ENCODE results near the gene LSG1. TPM values are rescaled to one million over a fixed set of nuclear protein-coding genes. Genes with fewer than 3 reads are reported as not detected.
"Not testable (repeated sequence)": the region's sequence is repeated elsewhere in the genome, so short reads cannot be mapped to it uniquely, and the experiment has no call there.

Gene LSG1
- total RNA-seq, 2 experiments from 2014 or later, result 24.7 to 26.5 TPM

GRCh38 chr3:194637541-194638400 lies 34.2 kb downstream of the LSG1 start:
- H3K4me3 Mint-ChIP-seq, result no peak overlapping the region
- no peak for DNase-seq
- peaks cover 17% of the 10 kb centered on the region for H3K4me1 Mint-ChIP-seq
- no peak overlapping the region for H3K27ac Mint-ChIP-seq
- H3K36me3 Mint-ChIP-seq (ENCODE audit: low read depth), result peaks cover 25% of the 10 kb centered on the region
- ChIA-PET CTCF (no interaction called here), POLR2A (interaction anchor here (1.1 kb wide), 1 partner anchor 34 kb away, joined by 3 read pairs; the partner anchor contains the start of gene LSG1)
- H3K27me3 Mint-ChIP-seq, result no peaks in the 10 kb centered on the region
- no peaks in the 10 kb centered on the region for H3K9me3 Mint-ChIP-seq

DNA sequence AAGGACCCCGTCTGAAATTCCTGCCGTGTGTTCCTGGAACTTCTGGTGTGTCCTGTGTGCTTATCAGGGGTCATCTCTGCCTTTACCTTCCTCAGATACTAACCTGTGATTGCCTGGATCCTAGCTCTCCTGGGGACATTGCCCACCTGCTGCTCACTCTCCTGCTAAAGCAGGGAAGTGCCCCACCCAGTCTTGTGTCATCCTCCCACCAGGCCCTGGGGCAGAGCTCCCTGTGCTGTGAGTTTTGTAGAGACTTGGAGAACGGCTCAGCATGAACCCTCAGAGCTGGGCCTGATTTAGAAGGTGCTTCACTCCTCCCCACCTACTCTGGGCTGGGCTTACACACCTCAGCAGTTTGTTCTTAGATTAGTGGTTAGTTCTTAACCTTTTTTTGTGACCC lies 34.9 kb downstream of the LSG1 start:
- H3K9me3 Mint-ChIP-seq, result no peaks in the 10 kb centered on the region
- H3K36me3 Mint-ChIP-seq (ENCODE audit: low read depth), result peaks cover 21% of the 10 kb centered on the region
- ChIA-PET CTCF (interaction anchor here (1.1 kb wide), 1 partner anchor 51 kb away, joined by 3 read pairs; no protein-coding TSS in a partner anchor), POLR2A (no interaction called here)
- H3K27ac Mint-ChIP-seq, result no peak overlapping the region
- no peak overlapping the region for H3K4me3 Mint-ChIP-seq
- DNase-seq, result no peak
- H3K4me1 Mint-ChIP-seq, result peaks cover 20% of the 10 kb centered on the region
- no peaks in the 10 kb centered on the region for H3K27me3 Mint-ChIP-seq

- peak within 1 kb of the TSS; percentile 82 for H3K4me3 Mint-ChIP-seq
- DNase-seq, result peak; percentile 65
- no peaks in the 10 kb centered on the region for H3K27me3 Mint-ChIP-seq
- peaks cover 4% of the 10 kb centered on the region for H3K36me3 Mint-ChIP-seq (ENCODE audit: low read depth)
- ChIA-PET POLR2A (interaction anchor here (1.4 to 2.3 kb wide), 2 partner anchors 9 to 11 kb away, joined by 3 to 6 read pairs; no protein-coding TSS in a partner anchor), CTCF (interaction anchor here (0.6 to 1.5 kb wide), 6 partner anchors 9 to 161 kb away, joined by 3 to 11 read pairs (median 4); partner anchors contain the start of gene LSG1)
- peaks cover 18% of the 10 kb centered on the region for H3K4me1 Mint-ChIP-seq
- peak within 1 kb of the TSS; percentile 71 for H3K27ac Mint-ChIP-seq
- H3K9me3 Mint-ChIP-seq, result peaks cover 7% of the 10 kb centered on the region
Observed at GRCh38 chr3:194633349-194634004, 38.5 kb downstream of the LSG1 start, which contains the start of gene TMEM44. TMEM44 (minus strand) TSS chr3:194633419; CDS start chr3:194633215, 204 bp downstream.

- ChIA-PET POLR2A (interaction anchor here (1.4 to 2.3 kb wide), 2 partner anchors 10 to 11 kb away, joined by 3 to 6 read pairs; no protein-coding TSS in a partner anchor), CTCF (interaction anchor here (1.0 to 1.5 kb wide), 2 partner anchors 19 to 38 kb away, joined by 4 to 9 read pairs; partner anchors contain the start of gene LSG1)
- H3K4me1 Mint-ChIP-seq, result peaks cover 18% of the 10 kb centered on the region
- peaks cover 8% of the 10 kb centered on the region for H3K36me3 Mint-ChIP-seq (ENCODE audit: low read depth)
- no peak for DNase-seq
- H3K4me3 Mint-ChIP-seq, result peak overlapping the region; percentile 82
- peak overlapping the region; percentile 21 for H3K27ac Mint-ChIP-seq
- H3K9me3 Mint-ChIP-seq, result peaks cover 7% of the 10 kb centered on the region
- H3K27me3 Mint-ChIP-seq, result no peaks in the 10 kb centered on the region
Observed at GRCh38 chr3:194632809-194633348, 39.1 kb downstream of the LSG1 start.

DNA sequence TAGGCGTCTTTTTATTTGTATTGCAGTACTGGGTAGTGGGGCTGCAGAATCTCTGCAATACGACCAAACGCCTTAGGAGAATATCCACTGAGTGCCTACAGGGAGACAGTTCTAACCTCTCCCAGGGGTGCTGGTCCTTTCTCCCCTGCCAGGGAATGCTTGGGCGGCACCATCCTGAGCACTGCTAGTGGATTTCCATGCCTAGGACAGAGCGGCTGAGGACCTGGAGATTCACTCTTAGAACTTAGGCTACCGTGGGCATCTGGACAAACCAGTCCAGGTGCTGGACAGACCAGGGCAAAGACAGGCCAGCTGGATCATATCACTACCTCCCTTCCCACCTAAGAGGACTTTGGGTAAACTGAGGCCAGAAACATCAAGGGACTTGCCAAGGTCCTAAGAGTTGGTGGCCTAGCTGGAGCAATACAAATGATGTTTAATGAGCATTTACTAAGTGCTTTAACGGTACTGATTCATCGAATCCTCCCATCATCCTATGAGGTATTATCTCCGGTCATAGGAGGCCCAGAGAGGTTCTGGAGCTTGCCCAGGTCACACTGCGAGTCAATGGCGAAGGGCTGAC lies 39.7 kb downstream of the LSG1 start:
- Mint-ChIP-seq H3K36me3 (ENCODE audit: low read depth) (peaks cover 8% of the 10 kb centered on the region), H3K4me1 (peaks cover 15% of the 10 kb centered on the region), H3K27ac (peak overlapping the region; percentile 21), H3K9me3 (peaks cover 7% of the 10 kb centered on the region), H3K27me3 (no peaks in the 10 kb centered on the region), H3K4me3 (peak overlapping the region; percentile 82)
- DNase-seq, result no peak
- CTCF ChIA-PET, result no interaction called here
- POLR2A ChIA-PET, result interaction anchor here (1.4 to 2.3 kb wide), 2 partner anchors 10 to 12 kb away, joined by 3 to 6 read pairs; no protein-coding TSS in a partner anchor

DNA sequence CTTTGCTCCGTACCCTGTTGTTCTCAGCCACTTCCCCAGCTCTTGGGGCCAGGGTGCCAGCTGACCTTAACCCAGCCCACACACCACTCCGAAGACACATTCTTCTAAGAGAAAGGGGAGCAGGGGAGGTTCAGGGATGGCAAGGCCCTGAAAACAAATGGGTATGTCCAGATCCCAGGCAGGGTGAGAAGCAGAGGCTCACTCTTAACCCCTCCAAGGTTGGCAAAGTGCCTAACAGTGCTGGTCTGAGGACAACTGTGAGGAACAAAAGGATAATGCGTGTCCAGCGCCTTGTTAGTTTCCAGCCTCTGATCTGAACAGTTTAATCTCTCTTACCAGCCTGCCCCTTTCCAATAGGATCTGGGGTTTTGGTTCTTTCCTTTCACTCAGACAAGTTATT lies 40.3 kb downstream of the LSG1 start:
- H3K27me3 Mint-ChIP-seq, result no peaks in the 10 kb centered on the region
- POLR2A ChIA-PET, result no interaction called here
- H3K36me3 Mint-ChIP-seq (ENCODE audit: low read depth), result peaks cover 8% of the 10 kb centered on the region
- no peak overlapping the region for H3K27ac Mint-ChIP-seq
- H3K4me3 Mint-ChIP-seq, result peak overlapping the region; percentile 82
- peaks cover 7% of the 10 kb centered on the region for H3K9me3 Mint-ChIP-seq
- CTCF ChIA-PET, result no interaction called here
- peaks cover 11% of the 10 kb centered on the region for H3K4me1 Mint-ChIP-seq
- DNase-seq, result no peak

GRCh38 chr3:194630681-194631080 lies 41.3 kb downstream of the LSG1 start:
- H3K4me3 Mint-ChIP-seq; CTCF ChIA-PET; DNase-seq; H3K27ac Mint-ChIP-seq; H3K27me3 Mint-ChIP-seq; POLR2A ChIA-PET; H3K36me3 Mint-ChIP-seq (ENCODE audit: low read depth); H3K9me3 Mint-ChIP-seq: not testable (repeated sequence)
- H3K4me1 Mint-ChIP-seq, result peaks cover 11% of the 10 kb centered on the region

DNA sequence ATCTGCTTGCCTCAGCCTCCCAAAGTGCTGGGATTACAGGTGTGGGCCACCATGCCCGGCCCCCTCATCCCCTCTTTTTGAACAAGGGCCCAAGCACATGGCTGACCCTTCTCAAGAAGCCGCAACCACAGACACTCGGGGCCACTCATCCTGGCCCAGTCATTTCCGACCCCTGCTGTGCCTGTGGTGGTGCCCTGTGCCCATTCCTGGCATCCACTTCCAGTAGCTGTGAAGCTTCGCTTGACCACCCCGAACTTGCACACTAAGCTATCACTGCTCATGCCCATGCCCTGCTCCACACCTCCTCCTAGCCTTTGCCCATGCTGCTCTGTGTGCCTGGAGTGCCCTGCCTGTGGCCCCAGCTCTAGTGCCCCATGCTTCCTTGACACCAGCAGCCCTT lies 47.0 kb downstream of the LSG1 start:
- no peak for DNase-seq
- Mint-ChIP-seq H3K36me3 (ENCODE audit: low read depth) (peaks cover 5% of the 10 kb centered on the region), H3K9me3 (peaks cover 1% of the 10 kb centered on the region), H3K27ac (no peak overlapping the region), H3K4me1 (no peaks in the 10 kb centered on the region), H3K27me3 (no peaks in the 10 kb centered on the region), H3K4me3 (no peak overlapping the region)
- ChIA-PET CTCF (interaction anchor here (0.7 kb wide), 1 partner anchor 220 kb away, joined by 3 read pairs; no protein-coding TSS in a partner anchor), POLR2A (no interaction called here)

DNA sequence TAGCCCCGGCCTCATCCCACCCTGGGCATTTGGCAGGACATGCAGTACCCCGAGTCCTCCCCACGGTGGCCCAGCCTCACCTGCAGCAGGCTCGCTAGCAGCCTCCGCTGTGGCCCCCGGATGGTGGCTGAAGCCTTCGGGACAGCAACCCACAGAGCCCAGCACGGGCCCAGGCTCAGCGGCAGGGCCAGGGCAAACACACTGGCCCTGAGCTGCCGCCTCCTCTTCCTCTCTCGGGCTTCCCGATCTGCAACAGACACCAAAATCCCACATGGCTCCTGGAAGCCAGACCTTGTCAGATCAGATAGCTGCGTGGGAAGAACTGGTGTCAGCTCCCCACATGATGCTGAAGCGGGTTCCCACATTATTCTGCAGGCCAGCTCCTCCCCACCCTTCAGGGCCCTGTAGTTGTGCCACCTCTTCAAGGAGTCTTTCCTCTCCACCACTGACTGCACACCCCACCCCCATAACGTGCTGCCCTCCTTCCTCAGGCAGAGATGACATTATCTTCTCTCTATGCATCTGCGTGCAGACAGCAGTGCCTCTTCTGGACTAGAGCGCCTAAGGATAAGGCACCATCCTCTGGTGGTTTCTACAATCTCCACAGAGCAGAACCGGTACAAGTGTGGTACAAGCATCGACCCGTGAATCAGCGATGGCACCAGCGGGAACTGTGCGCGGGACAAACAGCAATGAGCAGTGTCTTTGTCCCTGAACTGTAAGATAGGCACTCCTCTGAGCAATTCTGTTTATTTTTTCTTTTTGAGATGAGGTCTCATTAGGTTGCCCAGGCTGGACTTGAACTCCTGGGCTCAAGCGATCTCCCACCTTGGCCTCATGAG lies 48.3 kb downstream of the LSG1 start:
- ChIA-PET POLR2A (no interaction called here), CTCF (no interaction called here)
- no peak for DNase-seq
- Mint-ChIP-seq H3K36me3 (ENCODE audit: low read depth) (peaks cover 5% of the 10 kb centered on the region), H3K4me1 (no peaks in the 10 kb centered on the region), H3K9me3 (no peaks in the 10 kb centered on the region), H3K4me3 (no peak overlapping the region), H3K27me3 (no peaks in the 10 kb centered on the region), H3K27ac (no peak overlapping the region)

GRCh38 chr3:194622621-194623340 lies 49.2 kb downstream of the LSG1 start:
- H3K4me1 Mint-ChIP-seq, result no peaks in the 10 kb centered on the region
- no peak overlapping the region for H3K4me3 Mint-ChIP-seq
- H3K27ac Mint-ChIP-seq, result no peak overlapping the region
- POLR2A ChIA-PET, result no interaction called here
- no peaks in the 10 kb centered on the region for H3K27me3 Mint-ChIP-seq
- CTCF ChIA-PET, result no interaction called here
- no peaks in the 10 kb centered on the region for H3K9me3 Mint-ChIP-seq
- DNase-seq, result no peak
- H3K36me3 Mint-ChIP-seq (ENCODE audit: low read depth), result no peaks in the 10 kb centered on the region

- ChIA-PET POLR2A (interaction anchor here (0.6 kb wide), 1 partner anchor 168 kb away, joined by 3 read pairs; no protein-coding TSS in a partner anchor), CTCF (interaction anchor here (0.7 kb wide), 1 partner anchor 138 kb away, joined by 3 read pairs; no protein-coding TSS in a partner anchor)
- Mint-ChIP-seq H3K4me3 (no peak overlapping the region), H3K36me3 (ENCODE audit: low read depth) (no peaks in the 10 kb centered on the region), H3K27ac (no peak overlapping the region), H3K9me3 (no peaks in the 10 kb centered on the region), H3K27me3 (no peaks in the 10 kb centered on the region), H3K4me1 (no peaks in the 10 kb centered on the region)
- no peak for DNase-seq
Observed at GRCh38 chr3:194621947-194622346, 50.0 kb downstream of the LSG1 start.
